Measurements from ENCODE around the gene CCDC92. TPM values are rescaled to one million over a fixed set of nuclear protein-coding genes. Genes with fewer than 3 reads are reported as not detected.

The CCDC92 gene
- total and polyA plus RNA-seq, 2 donors (not counting 1 experiment from before 2014, with no cell fraction given) = 26.6 to 36.2 TPM

DNA sequence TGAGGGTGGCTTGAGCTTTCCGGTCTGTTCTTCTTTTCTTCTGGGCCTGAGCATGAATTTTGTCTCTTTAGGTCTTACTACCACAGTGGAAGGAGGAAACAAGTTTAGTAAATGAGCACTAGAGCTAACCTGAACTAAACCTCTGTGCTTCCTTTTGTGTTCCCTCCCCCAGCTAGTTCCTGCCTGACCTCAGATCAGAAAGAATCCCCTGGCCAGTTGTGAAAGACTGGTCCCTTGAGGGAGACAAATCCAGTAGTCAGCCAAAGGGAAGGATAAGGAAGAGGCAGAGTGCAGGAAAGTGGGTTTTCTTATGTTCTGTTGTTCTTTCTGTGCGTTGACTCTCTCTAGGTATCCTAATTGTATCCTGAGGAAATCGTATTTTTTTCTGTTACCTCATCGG is 17.9 kb upstream of the CCDC92 start:
- TF ChIP-seq EZH2 (IDR thresholded peaks at IDR 0.05; ENCODE audit: borderline replicate concordance, insufficient read depth, low read depth, low read length, poor library complexity, severe bottlenecking) = no peak
- H3K4me1 ChIP-seq (ENCODE audit: control insufficient read depth in 2 of 2, insufficient read depth in 2 of 2, low read length in 2 of 2) = peaks cover 13 to 24% of the 10 kb centered on the region in 2 donors
- H3K9ac ChIP-seq (ENCODE audit: low read length) = peak overlapping the region; percentile 3
- CTCF ChIA-PET = no interaction called here
- Mint-ChIP-seq H3K9me3 (ENCODE audit: insufficient read depth) (no peaks in the 10 kb centered on the region), H3K27ac (no peak overlapping the region), H3K4me3 (no peak overlapping the region), H3K4me1 (peaks cover 38% of the 10 kb centered on the region), H3K27me3 (no peaks in the 10 kb centered on the region)
- WGBS (ENCODE audit: insufficient coverage) = 83% methylated on average over 3 of the region's 4 CpGs
- peaks cover 26% of the 10 kb centered on the region for H3K79me2 ChIP-seq (ENCODE audit: control insufficient read depth, insufficient read depth, low read length)
- H3K27ac ChIP-seq (ENCODE audit: low read length in 2 of 2) = peak overlapping the region; percentile 25 to 58
- H3K9me3 ChIP-seq (ENCODE audit: control extremely low read depth in 1 of 3, control insufficient read depth in 2 of 3, insufficient read depth in 1 of 3, low read length in 2 of 3) = no peaks in the 10 kb centered on the region
- no peak for DNase-seq
- peak overlapping the region; percentile 2 for H3K4me2 ChIP-seq (replicated peaks; ENCODE audit: low read depth, low read length, poor library complexity, severe bottlenecking)
- no peak overlapping the region for H3K4me3 ChIP-seq (ENCODE audit: control extremely low read depth in 1 of 5, extremely low read depth in 1 of 5, insufficient read depth in 1 of 5, low read depth in 2 of 5, low read length in 4 of 5)
- no peaks in the 10 kb centered on the region for H3K27me3 ChIP-seq (replicated peaks in 1 of 4; ENCODE audit: control extremely low read depth in 1 of 4, control insufficient read depth in 3 of 4, insufficient read depth in 4 of 4, low read length in 3 of 4)
- intact Hi-C loops (cut with micrococcal nuclease) = no loop called here
- peaks cover 2 to 47% of the 10 kb centered on the region in 2 experiments for H3K36me3 ChIP-seq (replicated peaks in 1 of 2; ENCODE audit: control extremely low read depth in 1 of 2, control insufficient read depth in 1 of 2, extremely low read depth in 1 of 2, insufficient read depth in 2 of 2, low read length in 1 of 2)
- POLR2A ChIA-PET = no interaction called here
- no peak overlapping the region for H2AFZ ChIP-seq (ENCODE audit: insufficient read depth, low read depth, low read length, poor library complexity, severe bottlenecking)
- no peak for ATAC-seq (ENCODE audit: low read depth)
- H4K20me1 ChIP-seq (ENCODE audit: control insufficient read depth, insufficient read depth, low read length, poor library complexity, severe bottlenecking) = peaks cover 20% of the 10 kb centered on the region

DNA sequence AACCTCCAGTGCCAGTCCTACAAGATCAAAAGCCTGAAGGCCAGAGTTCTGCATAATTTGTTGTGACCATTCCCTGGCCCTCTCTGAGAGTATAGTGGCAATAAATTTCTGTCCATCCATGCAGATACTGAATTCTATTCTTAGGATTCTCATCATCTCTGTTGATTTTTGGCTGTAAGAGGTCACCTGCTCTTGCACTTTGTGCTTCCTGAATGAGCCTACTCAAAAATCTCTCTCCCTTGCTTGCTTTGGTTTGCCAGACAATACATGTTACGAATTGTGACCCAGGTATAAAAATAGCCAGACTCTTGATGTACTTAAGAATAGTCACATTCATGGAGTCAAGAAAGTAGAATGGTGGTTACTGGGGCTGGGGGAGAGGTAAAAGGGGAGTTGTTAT is 17.1 kb upstream of the CCDC92 start:
- no peak overlapping the region for H3K4me2 ChIP-seq (replicated peaks; ENCODE audit: low read depth, low read length, poor library complexity, severe bottlenecking)
- Mint-ChIP-seq H3K4me1 (peaks cover 38% of the 10 kb centered on the region), H3K9me3 (ENCODE audit: insufficient read depth) (no peaks in the 10 kb centered on the region), H3K27ac (no peak overlapping the region), H3K4me3 (no peak overlapping the region), H3K27me3 (no peaks in the 10 kb centered on the region)
- ATAC-seq (ENCODE audit: low read depth) = no peak
- H3K4me1 ChIP-seq (ENCODE audit: control insufficient read depth in 2 of 2, insufficient read depth in 2 of 2, low read length in 2 of 2) = peaks cover 13 to 24% of the 10 kb centered on the region in 2 donors
- H3K4me3 ChIP-seq (ENCODE audit: control extremely low read depth in 1 of 5, extremely low read depth in 1 of 5, insufficient read depth in 1 of 5, low read depth in 2 of 5, low read length in 4 of 5) = no peak overlapping the region
- no peaks in the 10 kb centered on the region for H3K9me3 ChIP-seq (ENCODE audit: control extremely low read depth in 1 of 3, control insufficient read depth in 2 of 3, insufficient read depth in 1 of 3, low read length in 2 of 3)
- intact Hi-C loops (cut with micrococcal nuclease) = no loop called here
- H2AFZ ChIP-seq (ENCODE audit: insufficient read depth, low read depth, low read length, poor library complexity, severe bottlenecking) = no peak overlapping the region
- ChIA-PET POLR2A (no interaction called here), CTCF (no interaction called here)
- H4K20me1 ChIP-seq (ENCODE audit: control insufficient read depth, insufficient read depth, low read length, poor library complexity, severe bottlenecking) = peaks cover 21% of the 10 kb centered on the region
- H3K27me3 ChIP-seq (replicated peaks in 1 of 4; ENCODE audit: control extremely low read depth in 1 of 4, control insufficient read depth in 3 of 4, insufficient read depth in 4 of 4, low read length in 3 of 4) = no peaks in the 10 kb centered on the region
- peak overlapping the region in 1 of 2 donors; percentile 58 for H3K27ac ChIP-seq (ENCODE audit: low read length in 2 of 2)
- H3K9ac ChIP-seq (ENCODE audit: low read length) = no peak overlapping the region
- H3K36me3 ChIP-seq (replicated peaks in 1 of 2; ENCODE audit: control extremely low read depth in 1 of 2, control insufficient read depth in 1 of 2, extremely low read depth in 1 of 2, insufficient read depth in 2 of 2, low read length in 1 of 2) = peaks cover 2 to 47% of the 10 kb centered on the region in 2 experiments
- WGBS (ENCODE audit: insufficient coverage) = no CpG with 5 or more reads among the region's 1 CpG
- DNase-seq = no peak
- no peak for TF ChIP-seq EZH2 (IDR thresholded peaks at IDR 0.05; ENCODE audit: borderline replicate concordance, insufficient read depth, low read depth, low read length, poor library complexity, severe bottlenecking)
- H3K79me2 ChIP-seq (ENCODE audit: control insufficient read depth, insufficient read depth, low read length) = peaks cover 23% of the 10 kb centered on the region
